ENCODE data around the gene ASPG. TPM values are rescaled to one million over a fixed set of nuclear protein-coding genes. Genes with fewer than 3 reads are reported as not detected.

ASPG gene
- total RNA-seq, 1 experiment from 2014 or later: not detected

DNA sequence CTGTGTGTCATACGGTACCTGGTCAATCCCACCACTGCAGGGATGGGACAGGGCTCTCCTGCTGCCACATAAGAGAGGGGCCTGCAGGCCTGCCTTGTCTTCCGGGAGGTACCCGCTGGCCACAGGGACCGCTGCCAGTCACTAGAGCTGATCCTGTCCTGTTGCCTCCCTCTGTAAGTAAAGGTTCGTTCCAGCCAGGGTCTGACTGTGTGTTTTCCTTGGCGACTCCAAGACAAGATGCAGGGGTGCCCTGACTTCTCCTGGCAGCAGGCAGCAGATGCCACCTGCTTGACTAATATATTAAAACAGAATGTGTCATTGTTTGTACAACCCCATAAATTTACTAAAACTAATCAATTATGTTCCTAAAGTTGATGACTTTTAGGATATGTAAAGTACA lies 41.5 kb upstream of the ASPG start:
- CTCF ChIA-PET: no interaction called here
- H3K27ac ChIP-seq (ENCODE audit: low read length): no peak overlapping the region
- 0 out of 2 replicates have a peak, but pooled peaks cover 2% of the 10 kb centered on the region for H3K27me3 ChIP-seq (ENCODE audit: control insufficient read depth, insufficient read depth, low read length)
- no peaks in the 10 kb centered on the region for H3K4me1 ChIP-seq (ENCODE audit: control insufficient read depth, insufficient read depth, low read length)
- no peak for DNase-seq (ENCODE audit: low read depth, low spot score)
- ATAC-seq: 0 out of 2 replicates have a peak, but pooled peaks have one; percentile 34
- BruUV-seq (replicated peaks): no TSS peak
- in situ Hi-C loops (cut with HindIII; ENCODE audit: low pct_unique_long_range_greater_than_20kb, low sequenced_read_pairs) (no loop called here), intact Hi-C loops (cut with micrococcal nuclease; ENCODE audit: unreplicated experiment) (no loop called here)
- no peak overlapping the region for H3K4me3 ChIP-seq (ENCODE audit: low read depth in 2 of 2, low read length in 2 of 2)
- H3K36me3 ChIP-seq (ENCODE audit: control insufficient read depth, insufficient read depth, low read length): no peaks in the 10 kb centered on the region
- no peaks in the 10 kb centered on the region for H3K9me3 ChIP-seq (ENCODE audit: control insufficient read depth, insufficient read depth, low read depth, low read length)
- TF ChIP-seq SIN3A (IDR thresholded peaks at IDR 0.05; ENCODE audit: borderline replicate concordance, insufficient read depth, low read depth, low read length) (no peak), POLR2AphosphoS5 (IDR thresholded peaks at IDR 0.05; ENCODE audit: low read depth, low read length) (no peak), TCF7L2 (IDR thresholded peaks at IDR 0.05; ENCODE audit: low read depth, low read length) (no peak)
- TF ChIP-seq, protein P1, sequence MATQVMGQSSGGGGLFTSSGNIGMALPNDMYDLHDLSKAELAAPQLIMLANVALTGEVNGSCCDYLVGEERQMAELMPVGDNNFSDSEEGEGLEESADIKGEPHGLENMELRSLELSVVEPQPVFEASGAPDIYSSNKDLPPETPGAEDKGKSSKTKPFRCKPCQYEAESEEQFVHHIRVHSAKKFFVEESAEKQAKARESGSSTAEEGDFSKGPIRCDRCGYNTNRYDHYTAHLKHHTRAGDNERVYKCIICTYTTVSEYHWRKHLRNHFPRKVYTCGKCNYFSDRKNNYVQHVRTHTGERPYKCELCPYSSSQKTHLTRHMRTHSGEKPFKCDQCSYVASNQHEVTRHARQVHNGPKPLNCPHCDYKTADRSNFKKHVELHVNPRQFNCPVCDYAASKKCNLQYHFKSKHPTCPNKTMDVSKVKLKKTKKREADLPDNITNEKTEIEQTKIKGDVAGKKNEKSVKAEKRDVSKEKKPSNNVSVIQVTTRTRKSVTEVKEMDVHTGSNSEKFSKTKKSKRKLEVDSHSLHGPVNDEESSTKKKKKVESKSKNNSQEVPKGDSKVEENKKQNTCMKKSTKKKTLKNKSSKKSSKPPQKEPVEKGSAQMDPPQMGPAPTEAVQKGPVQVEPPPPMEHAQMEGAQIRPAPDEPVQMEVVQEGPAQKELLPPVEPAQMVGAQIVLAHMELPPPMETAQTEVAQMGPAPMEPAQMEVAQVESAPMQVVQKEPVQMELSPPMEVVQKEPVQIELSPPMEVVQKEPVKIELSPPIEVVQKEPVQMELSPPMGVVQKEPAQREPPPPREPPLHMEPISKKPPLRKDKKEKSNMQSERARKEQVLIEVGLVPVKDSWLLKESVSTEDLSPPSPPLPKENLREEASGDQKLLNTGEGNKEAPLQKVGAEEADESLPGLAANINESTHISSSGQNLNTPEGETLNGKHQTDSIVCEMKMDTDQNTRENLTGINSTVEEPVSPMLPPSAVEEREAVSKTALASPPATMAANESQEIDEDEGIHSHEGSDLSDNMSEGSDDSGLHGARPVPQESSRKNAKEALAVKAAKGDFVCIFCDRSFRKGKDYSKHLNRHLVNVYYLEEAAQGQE (IDR thresholded peaks at IDR 0.05; ENCODE audit: insufficient read depth in 1 of 2, low read depth in 2 of 2, low read length in 1 of 2): no peak
- POLR2A ChIA-PET: no interaction called here

DNA sequence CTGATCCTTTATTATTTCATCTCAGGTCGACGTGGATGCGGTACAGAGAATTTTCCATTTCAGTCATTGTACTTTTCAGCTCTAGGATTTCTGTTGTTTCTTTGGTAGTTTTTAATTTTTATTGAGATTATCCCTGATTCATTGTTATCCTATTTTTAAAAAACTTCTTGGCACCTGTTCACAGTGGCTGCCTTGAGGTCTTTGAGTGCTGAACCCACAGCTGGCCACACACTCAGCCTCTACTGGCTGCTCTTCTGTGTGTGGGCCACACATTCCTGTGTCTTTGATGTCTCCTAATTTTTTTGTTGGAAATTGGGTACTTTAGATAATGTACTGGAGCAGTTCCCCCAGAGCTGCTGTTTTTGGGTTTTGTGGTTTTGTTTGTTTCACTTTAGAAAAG lies 37.7 kb upstream of the ASPG start:
- DNase-seq (ENCODE audit: low read depth, low spot score) (no peak), ATAC-seq (no peak)
- no TSS peak for BruUV-seq (replicated peaks)
- H3K4me3 ChIP-seq (ENCODE audit: low read depth in 2 of 2, low read length in 2 of 2): no peak overlapping the region
- no peaks in the 10 kb centered on the region for H3K36me3 ChIP-seq (ENCODE audit: control insufficient read depth, insufficient read depth, low read length)
- TF ChIP-seq, protein P2, sequence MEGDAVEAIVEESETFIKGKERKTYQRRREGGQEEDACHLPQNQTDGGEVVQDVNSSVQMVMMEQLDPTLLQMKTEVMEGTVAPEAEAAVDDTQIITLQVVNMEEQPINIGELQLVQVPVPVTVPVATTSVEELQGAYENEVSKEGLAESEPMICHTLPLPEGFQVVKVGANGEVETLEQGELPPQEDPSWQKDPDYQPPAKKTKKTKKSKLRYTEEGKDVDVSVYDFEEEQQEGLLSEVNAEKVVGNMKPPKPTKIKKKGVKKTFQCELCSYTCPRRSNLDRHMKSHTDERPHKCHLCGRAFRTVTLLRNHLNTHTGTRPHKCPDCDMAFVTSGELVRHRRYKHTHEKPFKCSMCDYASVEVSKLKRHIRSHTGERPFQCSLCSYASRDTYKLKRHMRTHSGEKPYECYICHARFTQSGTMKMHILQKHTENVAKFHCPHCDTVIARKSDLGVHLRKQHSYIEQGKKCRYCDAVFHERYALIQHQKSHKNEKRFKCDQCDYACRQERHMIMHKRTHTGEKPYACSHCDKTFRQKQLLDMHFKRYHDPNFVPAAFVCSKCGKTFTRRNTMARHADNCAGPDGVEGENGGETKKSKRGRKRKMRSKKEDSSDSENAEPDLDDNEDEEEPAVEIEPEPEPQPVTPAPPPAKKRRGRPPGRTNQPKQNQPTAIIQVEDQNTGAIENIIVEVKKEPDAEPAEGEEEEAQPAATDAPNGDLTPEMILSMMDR (IDR thresholded peaks at IDR 0.05): no peak
- no peak for TF ChIP-seq POLR2AphosphoS5 (IDR thresholded peaks at IDR 0.05; ENCODE audit: low read depth, low read length)
- TF ChIP-seq TCF7L2 (IDR thresholded peaks at IDR 0.05; ENCODE audit: low read depth, low read length): no peak
- TF ChIP-seq, protein P1 (IDR thresholded peaks at IDR 0.05; ENCODE audit: insufficient read depth in 1 of 2, low read depth in 2 of 2, low read length in 1 of 2): no peak
- TF ChIP-seq SIN3A (IDR thresholded peaks at IDR 0.05; ENCODE audit: borderline replicate concordance, insufficient read depth, low read depth, low read length): no peak
- in situ Hi-C loops (cut with HindIII; ENCODE audit: low pct_unique_long_range_greater_than_20kb, low sequenced_read_pairs): no loop called here
- intact Hi-C loops (cut with micrococcal nuclease; ENCODE audit: unreplicated experiment): no loop called here
- no peak overlapping the region for H3K27ac ChIP-seq (ENCODE audit: low read length)
- ChIA-PET CTCF (interaction anchor here (0.7 kb wide), 1 partner anchor 80 kb away, joined by 3 read pairs; no protein-coding TSS in a partner anchor), POLR2A (no interaction called here)
- no peaks in the 10 kb centered on the region for H3K27me3 ChIP-seq (ENCODE audit: control insufficient read depth, insufficient read depth, low read length)
- H3K9me3 ChIP-seq (ENCODE audit: control insufficient read depth, insufficient read depth, low read depth, low read length): no peaks in the 10 kb centered on the region
- H3K4me1 ChIP-seq (ENCODE audit: control insufficient read depth, insufficient read depth, low read length): no peaks in the 10 kb centered on the region

Measured in Panc1 (cell line).